NCI-H1092 (cell line): Measurements from ENCODE around the gene SLC39A7.
A peak's percentile ranks its signal among the peaks of the same experiment; 100 is the strongest.

ENCODE experiments used
- DNase-seq: peaks from one replicate; lab custom pipeline; 2025; lab: John Stamatoyannopoulos, UW

SLC39A7 gene

GRCh38 chr6:33190504-33191107, 10.1 kb upstream of the SLC39A7 start:
- DNase-seq, result no peak

GRCh38 chr6:33191383-33192104, 9.1 kb upstream of the SLC39A7 start:
- no peak for DNase-seq

GRCh38 chr6:33192105-33192646, 8.5 kb upstream of the SLC39A7 start, which contains the start of gene COL11A2:
Gene COL11A2, minus strand, starts transcription at chr6:33192467. Its CDS starts 227 bp downstream, at chr6:33192240.
- DNase-seq, result no peak

GRCh38 chr6:33192671-33193602, 7.7 kb upstream of the SLC39A7 start:
- DNase-seq, result no peak

GRCh38 chr6:33193619-33194018, 7.0 kb upstream of the SLC39A7 start:
- DNase-seq, result no peak

GRCh38 chr6:33194431-33194979, 6.2 kb upstream of the SLC39A7 start:
- DNase-seq, result no peak

- DNase-seq, result no peak
Measured at GRCh38 chr6:33195304-33196165, 5.1 kb upstream of the SLC39A7 start.

- no peak for DNase-seq
Measured at GRCh38 chr6:33197431-33198048, 3.1 kb upstream of the SLC39A7 start.

GRCh38 chr6:33198159-33198852, 2.4 kb upstream of the SLC39A7 start:
- DNase-seq, result no peak

GRCh38 chr6:33198853-33199436, 1.7 kb upstream of the SLC39A7 start:
- DNase-seq, result no peak

GRCh38 chr6:33199687-33200218, 914 bp upstream of the SLC39A7 start:
- DNase-seq, result no peak

- no peak for DNase-seq
Measured at GRCh38 chr6:33201147-33201545, 479 bp downstream of the SLC39A7 start.

GRCh38 chr6:33201935-33202334, 1.3 kb downstream of the SLC39A7 start:
- no peak for DNase-seq

GRCh38 chr6:33202799-33203198, 2.1 kb downstream of the SLC39A7 start:
- DNase-seq, result no peak

- DNase-seq, result no peak
Measured at GRCh38 chr6:33203443-33204164, 2.9 kb downstream of the SLC39A7 start.

- DNase-seq, result no peak
Measured at GRCh38 chr6:33204165-33204414, 3.4 kb downstream of the SLC39A7 start.

GRCh38 chr6:33204415-33205190, 3.9 kb downstream of the SLC39A7 start, which contains the start of gene HSD17B8:
Gene HSD17B8, plus strand, starts transcription at chr6:33204655. Its CDS starts 14 bp downstream, at chr6:33204669.
- DNase-seq, result peak; percentile 82
